GM12892 (cell line): ENCODE data around the gene C5AR2.

Source experiments
- DNase-seq: peaks from one replicate; pipeline ENCODE4 v3.0.0; 2011; ENCODE audit not compliant: insufficient read length
- FAIRE-seq: peaks from 2 replicates; lab custom pipeline; 2011; peaks lifted over from hg19 to GRCh38; lab: Jason Lieb, UNC
- POLR2A ChIP-seq: IDR thresholded peaks from 2 replicates; pipeline ENCODE4 v1.6.1; 2011; ENCODE audit warnings: low read depth, low read length, control low read depth
- POLR2AphosphoS5 ChIP-seq: IDR thresholded peaks from 2 replicates; pipeline ENCODE4 v1.6.1; 2011; ENCODE audit warnings: low read depth, low read length, control low read depth
- TAF1 ChIP-seq: IDR thresholded peaks from 2 replicates; pipeline ENCODE4 v1.6.1; 2011; ENCODE audit warnings: low read depth, mild to moderate bottlenecking, control low read depth, low read length, borderline replicate concordance

The C5AR2 gene

GRCh38 chr19:47373246-47374240 lies 41.6 kb downstream of the C5AR2 start:
- FAIRE-seq, result no peak
- no peak for DNase-seq
- no peak for TF ChIP-seq POLR2A
- no peak for TF ChIP-seq TAF1
- TF ChIP-seq POLR2AphosphoS5, result no peak

GRCh38 chr19:47374876-47375693 lies 43.1 kb downstream of the C5AR2 start:
- FAIRE-seq, result no peak
- TF ChIP-seq TAF1, result no peak
- no peak for TF ChIP-seq POLR2A
- TF ChIP-seq POLR2AphosphoS5, result no peak
- DNase-seq, result no peak

- TF ChIP-seq POLR2A (no peak), TAF1 (no peak), POLR2AphosphoS5 (no peak)
- no peak for FAIRE-seq
- no peak for DNase-seq
Measured at GRCh38 chr19:47375694-47376588, 44.0 kb downstream of the C5AR2 start.

- no peak for TF ChIP-seq POLR2AphosphoS5
- TF ChIP-seq POLR2A, result no peak
- TF ChIP-seq TAF1, result no peak
- DNase-seq (no peak), FAIRE-seq (no peak)
Measured at GRCh38 chr19:47376589-47377144, 44.7 kb downstream of the C5AR2 start.

- no peak for TF ChIP-seq TAF1
- TF ChIP-seq POLR2A, result no peak
- no peak for FAIRE-seq
- no peak for DNase-seq
Measured at GRCh38 chr19:47377208-47377701, 45.3 kb downstream of the C5AR2 start.

- FAIRE-seq (no peak), DNase-seq (no peak)
- TF ChIP-seq TAF1 (no peak), POLR2A (no peak), POLR2AphosphoS5 (no peak)
Measured at GRCh38 chr19:47377801-47378200, 45.8 kb downstream of the C5AR2 start.

GRCh38 chr19:47378246-47378645 lies 46.3 kb downstream of the C5AR2 start:
- FAIRE-seq (no peak), DNase-seq (no peak)
- TF ChIP-seq POLR2AphosphoS5 (no peak), POLR2A (no peak), TAF1 (no peak)

- DNase-seq, result no peak
- no peak for FAIRE-seq
- no peak for TF ChIP-seq TAF1
- TF ChIP-seq POLR2AphosphoS5, result no peak
- TF ChIP-seq POLR2A, result no peak
Measured at GRCh38 chr19:47379381-47379938, 47.5 kb downstream of the C5AR2 start.

GRCh38 chr19:47380559-47380958 lies 48.6 kb downstream of the C5AR2 start:
- DNase-seq (no peak), FAIRE-seq (no peak)
- TF ChIP-seq POLR2AphosphoS5 (no peak), POLR2A (no peak), TAF1 (no peak)

- TF ChIP-seq POLR2A (no peak), POLR2AphosphoS5 (no peak), TAF1 (no peak)
- no peak for FAIRE-seq
- no peak for DNase-seq
Measured at GRCh38 chr19:47381121-47381520, 49.1 kb downstream of the C5AR2 start.
